Right atrium auricular region (tissue), 2 donors: Measurements from ENCODE around the gene HIRIP3. TPM values are rescaled to one million over a fixed set of nuclear protein-coding genes. Genes with fewer than 3 reads are reported as not detected.

Experiments
- DNase-seq: peaks from one replicate; pipeline ENCODE4 v3.0.0-alpha.2; 2019; ENCODE audit warnings: low spot score
- H3K27ac ChIP-seq, 2 donors: fragments of 200-600 bp; sonication (generic); 1 replicate in 1 of 2; 2 replicates in 1 of 2; pipeline ENCODE4 v1.5.1; 2016 to 2019
- H3K27me3 ChIP-seq, 2 donors: fragments of 200-600 bp; sonication (generic); one replicate each; pipeline versions ENCODE4 v1.5.1 to v1.6.0; 2017 to 2019
- H3K36me3 ChIP-seq: fragments of 200-600 bp; sonication (generic); one replicate; pipeline ENCODE4 v1.5.1; 2016
- H3K4me1 ChIP-seq, 2 donors: fragments of 200-600 bp; sonication (generic); one replicate each; pipeline versions ENCODE4 v1.5.1 to v1.6.0; 2017 to 2019
- H3K4me3 ChIP-seq, 2 donors: fragments of 200-600 bp; sonication (generic); 1 replicate in 1 of 2; 2 replicates in 1 of 2; pipeline ENCODE4 v1.5.1; 2017 to 2019; ENCODE audit warnings: mild to moderate bottlenecking in 1 of 2, moderate library complexity in 1 of 2
- H3K9me3 ChIP-seq, 2 donors: fragments of 200-600 bp; sonication (generic); one replicate each; pipeline ENCODE4 v1.5.1; 2019
- total RNA-seq, 2 donors: library from RNA; depleted of rRNA; stranded (reverse); fragments of >200 nt; gene quantifications; one replicate each; pipeline ENCODE4 v1.1.0, GENCODE V29; 2016
- TF ChIP-seq, protein P1 (sequence below), 2 donors: fragments of 200-600 bp; sonication (generic); IDR thresholded peaks; one replicate each; pipeline ENCODE4 v1.5.1; 2019; ENCODE audit warnings: antibody characterized with exemption in 2 of 2

HIRIP3 gene
- total RNA-seq, 2 donors from 2014 or later: 10.3 to 11.4 TPM

DNA sequence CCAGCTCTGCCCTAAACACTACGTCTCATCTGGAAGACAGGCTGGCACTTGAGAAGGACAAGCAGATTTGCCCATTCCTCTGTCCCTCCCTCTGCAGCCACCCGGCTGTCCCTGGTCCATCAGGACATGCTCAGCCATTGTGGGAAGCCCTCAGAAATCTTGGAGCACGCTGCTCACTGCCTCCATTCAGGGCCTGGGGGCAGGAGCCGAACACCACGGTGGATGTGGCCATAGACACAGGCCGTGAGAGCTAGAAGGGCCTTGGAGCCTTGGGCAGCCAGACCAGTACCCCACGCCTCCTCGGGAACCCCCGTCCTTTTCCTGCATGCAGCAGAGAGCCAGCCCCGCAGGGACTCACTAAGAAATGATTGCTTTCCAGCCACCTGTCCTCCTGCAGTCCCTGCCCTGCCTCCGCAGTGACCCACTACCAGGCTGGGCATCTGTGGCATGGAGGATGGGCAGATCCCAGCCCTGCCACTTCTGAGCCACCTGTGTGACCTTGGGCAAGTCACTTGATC, 12.0 kb upstream of the HIRIP3 start:
- Histone ChIP-seq H3K36me3 (no peaks in the 10 kb centered on the region), H3K4me3 (no peak overlapping the region), H3K4me1 (peaks cover 0 to 31% of the 10 kb centered on the region in 2 donors), H3K27me3 (peaks cover 23 to 25% of the 10 kb centered on the region in 2 donors), H3K27ac (no peak overlapping the region), H3K9me3 (no peaks in the 10 kb centered on the region)
- TF ChIP-seq, protein P1, sequence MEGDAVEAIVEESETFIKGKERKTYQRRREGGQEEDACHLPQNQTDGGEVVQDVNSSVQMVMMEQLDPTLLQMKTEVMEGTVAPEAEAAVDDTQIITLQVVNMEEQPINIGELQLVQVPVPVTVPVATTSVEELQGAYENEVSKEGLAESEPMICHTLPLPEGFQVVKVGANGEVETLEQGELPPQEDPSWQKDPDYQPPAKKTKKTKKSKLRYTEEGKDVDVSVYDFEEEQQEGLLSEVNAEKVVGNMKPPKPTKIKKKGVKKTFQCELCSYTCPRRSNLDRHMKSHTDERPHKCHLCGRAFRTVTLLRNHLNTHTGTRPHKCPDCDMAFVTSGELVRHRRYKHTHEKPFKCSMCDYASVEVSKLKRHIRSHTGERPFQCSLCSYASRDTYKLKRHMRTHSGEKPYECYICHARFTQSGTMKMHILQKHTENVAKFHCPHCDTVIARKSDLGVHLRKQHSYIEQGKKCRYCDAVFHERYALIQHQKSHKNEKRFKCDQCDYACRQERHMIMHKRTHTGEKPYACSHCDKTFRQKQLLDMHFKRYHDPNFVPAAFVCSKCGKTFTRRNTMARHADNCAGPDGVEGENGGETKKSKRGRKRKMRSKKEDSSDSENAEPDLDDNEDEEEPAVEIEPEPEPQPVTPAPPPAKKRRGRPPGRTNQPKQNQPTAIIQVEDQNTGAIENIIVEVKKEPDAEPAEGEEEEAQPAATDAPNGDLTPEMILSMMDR (IDR thresholded peaks at IDR 0.05): no peak
- DNase-seq: no peak

DNA sequence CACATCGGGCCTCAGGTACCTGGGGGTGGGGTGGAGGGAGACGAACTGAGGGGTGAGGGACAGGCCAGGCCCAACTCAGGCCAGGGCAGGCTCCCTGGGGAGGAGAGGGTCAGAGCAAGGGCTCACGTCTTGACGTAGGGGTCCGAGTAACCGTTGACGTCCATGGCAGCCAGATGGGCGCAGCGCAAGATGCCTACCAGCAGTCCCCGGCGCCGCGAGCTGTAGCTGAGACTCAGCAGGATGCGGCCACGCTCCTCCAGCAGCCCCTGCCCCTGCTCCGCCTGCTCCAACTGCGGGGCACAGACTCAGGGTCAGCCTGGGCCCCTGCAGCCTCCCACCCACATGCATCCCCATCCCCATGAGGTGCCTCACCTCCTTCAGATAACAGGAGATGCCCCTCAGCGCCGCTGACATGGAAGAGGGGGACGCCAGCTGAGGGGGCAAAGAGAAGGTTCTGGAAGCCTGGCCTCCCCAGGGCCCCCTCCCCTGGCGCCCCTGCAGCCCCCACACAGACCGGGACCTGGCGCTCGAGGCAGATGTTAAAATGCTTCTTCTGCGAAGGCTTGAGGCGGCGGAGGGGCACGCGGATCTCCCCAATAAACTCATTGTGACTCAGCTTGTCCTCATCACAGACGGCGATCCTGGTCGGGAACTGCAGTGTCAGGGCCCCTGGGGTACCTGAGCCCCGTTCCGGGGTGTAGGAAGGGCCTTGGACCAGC, 11.4 kb upstream of the HIRIP3 start:
- H3K27ac ChIP-seq: no peak overlapping the region
- no peaks in the 10 kb centered on the region for H3K36me3 ChIP-seq
- H3K4me3 ChIP-seq: no peak overlapping the region
- peaks cover 19 to 24% of the 10 kb centered on the region in 2 donors for H3K27me3 ChIP-seq
- H3K4me1 ChIP-seq: peaks cover 0 to 26% of the 10 kb centered on the region in 2 donors
- TF ChIP-seq, protein P1 (IDR thresholded peaks at IDR 0.05): no peak
- DNase-seq: no peak
- H3K9me3 ChIP-seq: no peaks in the 10 kb centered on the region

DNA sequence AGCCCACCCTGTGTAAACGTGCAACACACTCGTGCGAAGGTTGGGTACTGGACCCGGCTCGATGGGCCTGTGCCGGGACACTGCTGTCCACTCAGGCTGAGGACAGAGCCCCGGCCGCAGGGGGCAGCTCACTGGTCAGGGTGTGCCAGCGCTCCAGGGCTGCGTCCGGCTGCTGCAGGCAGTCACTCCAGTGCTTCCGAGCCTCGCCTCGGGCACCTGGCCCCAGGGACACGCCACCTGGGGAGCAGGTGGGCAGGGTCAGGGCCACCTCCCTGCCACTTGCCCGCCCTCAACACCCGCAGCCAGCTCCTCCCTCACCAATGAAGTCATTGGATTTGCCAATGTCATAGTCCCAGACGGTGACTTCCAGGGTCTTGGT, 10.7 kb upstream of the HIRIP3 start:
- Histone ChIP-seq H3K36me3 (no peaks in the 10 kb centered on the region), H3K27me3 (peaks cover 13 to 17% of the 10 kb centered on the region in 2 donors), H3K9me3 (no peaks in the 10 kb centered on the region), H3K27ac (no peak overlapping the region), H3K4me3 (no peak overlapping the region), H3K4me1 (peaks cover 0 to 19% of the 10 kb centered on the region in 2 donors)
- no peak for DNase-seq
- TF ChIP-seq, protein P1 (IDR thresholded peaks at IDR 0.05): no peak

DNA sequence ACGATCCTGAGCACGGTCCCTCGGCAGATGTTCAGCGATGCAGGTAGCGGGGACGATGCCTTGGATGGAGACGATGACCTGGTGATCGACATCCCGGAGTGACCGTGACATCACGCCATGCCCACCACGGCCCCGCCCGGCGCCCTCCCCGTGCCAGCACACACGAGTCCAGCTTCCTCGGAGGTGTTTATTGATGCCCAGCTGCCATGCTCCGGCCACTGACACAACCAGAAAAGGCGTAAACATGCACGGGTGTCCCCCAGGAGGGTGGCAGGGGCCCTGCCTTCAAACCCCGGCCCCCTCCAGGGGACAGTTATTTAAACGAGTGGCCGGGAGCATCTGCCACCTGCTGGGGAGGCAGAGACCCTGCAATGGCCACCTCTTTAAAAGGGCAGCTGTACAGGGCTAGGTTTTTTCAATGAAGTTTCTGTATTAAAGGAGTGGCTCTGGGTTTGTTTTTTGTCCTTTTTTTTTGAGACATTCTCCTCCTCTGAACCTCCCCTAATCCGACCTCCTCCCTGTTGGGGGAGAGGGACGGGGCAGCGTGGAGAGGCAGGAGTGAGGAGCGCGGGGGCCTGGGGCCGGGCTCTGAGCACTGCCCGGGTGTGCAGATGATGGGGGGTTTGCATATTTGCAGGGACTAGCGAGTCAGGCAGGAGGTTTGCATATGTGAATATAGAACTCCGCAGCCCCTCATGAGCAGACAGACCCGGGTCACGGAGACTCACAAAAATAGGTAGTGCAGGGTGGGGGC, 10.1 kb upstream of the HIRIP3 start:
- peaks cover 7 to 12% of the 10 kb centered on the region in 2 donors for H3K27me3 ChIP-seq
- H3K4me3 ChIP-seq: no peak overlapping the region
- peaks cover 0 to 13% of the 10 kb centered on the region in 2 donors for H3K4me1 ChIP-seq
- no peak overlapping the region for H3K27ac ChIP-seq
- H3K36me3 ChIP-seq: no peaks in the 10 kb centered on the region
- DNase-seq: no peak
- TF ChIP-seq, protein P1 (IDR thresholded peaks at IDR 0.05): peak; percentile 68 to 88
- H3K9me3 ChIP-seq: no peaks in the 10 kb centered on the region

DNA sequence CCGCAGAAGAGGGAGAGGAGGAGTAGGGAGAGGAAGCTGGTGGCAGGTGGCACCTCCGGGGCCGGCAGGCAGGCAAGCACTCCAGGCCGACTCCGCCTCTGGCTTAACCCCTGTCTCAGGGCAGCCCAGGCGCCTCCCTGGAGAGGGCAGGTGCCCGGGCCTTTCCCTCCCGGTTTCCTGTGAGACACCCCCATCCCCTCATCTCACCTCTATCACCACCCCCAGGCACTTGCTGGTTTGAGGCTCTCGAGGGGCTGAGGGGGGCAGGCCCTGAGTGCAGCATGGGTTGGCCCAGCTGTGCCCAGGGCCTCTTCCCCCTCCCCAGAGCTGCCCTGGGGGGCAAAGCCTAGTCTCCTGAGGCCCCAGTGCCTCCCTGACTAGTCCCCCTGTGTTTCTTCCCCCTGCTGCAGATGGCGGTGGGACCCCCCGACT, 9.4 kb upstream of the HIRIP3 start:
- H3K27me3 ChIP-seq: peaks cover under 1 to 5% of the 10 kb centered on the region in 2 donors
- no peak overlapping the region for H3K27ac ChIP-seq
- peaks cover 0 to 7% of the 10 kb centered on the region in 2 donors for H3K4me1 ChIP-seq
- no peak for DNase-seq
- TF ChIP-seq, protein P1 (IDR thresholded peaks at IDR 0.05): no peak
- no peaks in the 10 kb centered on the region for H3K9me3 ChIP-seq
- no peaks in the 10 kb centered on the region for H3K36me3 ChIP-seq
- H3K4me3 ChIP-seq: no peak overlapping the region
